Trophoblast cell (in vitro differentiated cells and primary cell): Measurements from ENCODE around the gene OPCML.

Experiments
- DNase-seq, 2 donors: peaks; one replicate each; pipeline ENCODE4 v3.0.0-alpha.2; 2016
- H2AFZ ChIP-seq: 2 replicates; pipeline ENCODE4 v1.6.1; 2013; ENCODE audit warnings: low read length, moderate library complexity, mild to moderate bottlenecking; ENCODE audit not compliant: insufficient read depth, poor library complexity
- H2AK5ac ChIP-seq: 2 replicates; pipeline ENCODE4 v1.6.1; 2013; ENCODE audit warnings: mild to moderate bottlenecking, low read length
- H2BK120ac ChIP-seq: 2 replicates; pipeline ENCODE4 v1.6.1; 2013; ENCODE audit warnings: low read length, mild to moderate bottlenecking, moderate library complexity; ENCODE audit not compliant: insufficient read depth, poor library complexity
- H2BK12ac ChIP-seq: 2 replicates; pipeline ENCODE4 v1.6.1; 2013; ENCODE audit warnings: mild to moderate bottlenecking, low read length, moderate library complexity
- H2BK5ac ChIP-seq: 2 replicates; pipeline ENCODE4 v1.6.1; 2013; ENCODE audit warnings: low read length, low read depth, moderate library complexity, mild to moderate bottlenecking; ENCODE audit not compliant: poor library complexity
- H3K14ac ChIP-seq: 2 replicates; pipeline ENCODE4 v1.6.1; 2013; ENCODE audit warnings: mild to moderate bottlenecking, low read length
- H3K18ac ChIP-seq: 2 replicates; pipeline ENCODE4 v1.6.1; 2013; ENCODE audit warnings: mild to moderate bottlenecking, low read length
- H3K23ac ChIP-seq: 2 replicates; pipeline ENCODE4 v1.6.1; 2013; ENCODE audit warnings: low read length
- H3K27ac ChIP-seq: 2 replicates; pipeline ENCODE4 v1.5.1; 2013; ENCODE audit warnings: low read depth, mild to moderate bottlenecking, inconsistent platforms, low read length, moderate library complexity
- H3K27me3 ChIP-seq: 2 replicates; pipeline ENCODE4 v1.6.1; 2013; ENCODE audit warnings: inconsistent platforms, mild to moderate bottlenecking, low read length, moderate library complexity; ENCODE audit not compliant: insufficient read depth
- H3K36me3 ChIP-seq, 2 experiments: 1 replicate in 1 of 2; 2 replicates in 1 of 2; pipeline ENCODE4 v1.6.1; 2013; ENCODE audit warnings: low read length in 2 of 2, mild to moderate bottlenecking in 2 of 2, moderate library complexity in 1 of 2; ENCODE audit not compliant: insufficient read depth in 2 of 2, control insufficient read depth in 1 of 2
- H3K4ac ChIP-seq: 2 replicates; pipeline ENCODE4 v1.6.1; 2013; ENCODE audit warnings: low read depth, mild to moderate bottlenecking, low read length, moderate library complexity
- H3K4me1 ChIP-seq, 2 experiments: 1 replicate in 1 of 2; 2 replicates in 1 of 2; pipeline ENCODE4 v1.6.1; 2013; ENCODE audit warnings: low read length in 2 of 2, mild to moderate bottlenecking in 2 of 2, moderate library complexity in 1 of 2; ENCODE audit not compliant: insufficient read depth in 2 of 2, control insufficient read depth in 1 of 2
- H3K4me2 ChIP-seq: 2 replicates; pipeline ENCODE4 v1.6.1; 2013; ENCODE audit warnings: inconsistent platforms, mild to moderate bottlenecking, low read length, moderate library complexity
- H3K4me3 ChIP-seq: 2 replicates; pipeline ENCODE4 v1.5.1; 2013; ENCODE audit warnings: mild to moderate bottlenecking, low read depth, low read length, inconsistent platforms
- H3K79me1 ChIP-seq: one replicate; pipeline ENCODE4 v1.6.1; 2013; ENCODE audit warnings: low read length
- H3K79me2 ChIP-seq: 2 replicates; pipeline ENCODE4 v1.6.1; 2013; ENCODE audit warnings: low read length, mild to moderate bottlenecking; ENCODE audit not compliant: control insufficient read depth, insufficient read depth, poor library complexity
- H3K9ac ChIP-seq: 2 replicates; pipeline ENCODE4 v1.6.1; 2013; ENCODE audit warnings: mild to moderate bottlenecking, low read length
- H3K9me3 ChIP-seq: 2 replicates; pipeline ENCODE4 v1.6.1; 2013; ENCODE audit warnings: low read depth, mild to moderate bottlenecking, control low read depth, inconsistent platforms, low read length; ENCODE audit not compliant: insufficient read depth
- H4K12ac ChIP-seq: 2 replicates; pipeline ENCODE4 v1.6.1; 2013; ENCODE audit warnings: low read depth, mild to moderate bottlenecking, low read length, moderate library complexity
- H4K8ac ChIP-seq: 2 replicates; pipeline ENCODE4 v1.6.1; 2013; ENCODE audit warnings: low read depth, mild to moderate bottlenecking, low read length, moderate library complexity
- H4K91ac ChIP-seq: one replicate; pipeline ENCODE4 v1.6.1; 2013; ENCODE audit warnings: low read depth, mild to moderate bottlenecking, low read length, moderate library complexity
- WGBS: extraction: QIAGEN DNeasy Blood & Tissue Kit; methylation state at CpG from one replicate; pipeline ENCODE4 v1.1.7; 2013; ENCODE audit warnings: missing lambda C conversion rate; ENCODE audit not compliant: insufficient read length, insufficient coverage; ENCODE audit errors: extremely low coverage; 5-methylcytosine and 5-hydroxymethylcytosine counted together

The OPCML gene

GRCh38 chr11:133541021-133541719 lies 8.9 kb upstream of the OPCML start:
- H3K23ac ChIP-seq: no peak overlapping the region
- H3K36me3 ChIP-seq: no peaks in the 10 kb centered on the region
- no peaks in the 10 kb centered on the region for H3K79me1 ChIP-seq
- no peak overlapping the region for H4K8ac ChIP-seq
- H3K18ac ChIP-seq: no peak overlapping the region
- no peaks in the 10 kb centered on the region for H3K9me3 ChIP-seq
- H3K14ac ChIP-seq: no peak overlapping the region
- H3K27ac ChIP-seq: no peak overlapping the region
- no peaks in the 10 kb centered on the region for H3K79me2 ChIP-seq
- no peak overlapping the region for H4K12ac ChIP-seq
- no peak overlapping the region for H3K9ac ChIP-seq
- no peak overlapping the region for H3K4ac ChIP-seq
- H2BK120ac ChIP-seq: no peak overlapping the region
- no peak overlapping the region for H2AK5ac ChIP-seq
- no peak for DNase-seq
- H3K4me3 ChIP-seq: no peak overlapping the region
- no peaks in the 10 kb centered on the region for H3K27me3 ChIP-seq
- no peak overlapping the region for H2AFZ ChIP-seq
- H3K4me2 ChIP-seq: no peak overlapping the region
- H2BK5ac ChIP-seq: no peak overlapping the region
- H2BK12ac ChIP-seq: no peak overlapping the region
- H3K4me1 ChIP-seq: peaks cover 3 to 4% of the 10 kb centered on the region in 2 experiments
- no peak overlapping the region for H4K91ac ChIP-seq
- WGBS: no CpG with 5 or more reads among the region's 10 CpGs

GRCh38 chr11:133536198-133536597 lies 3.9 kb upstream of the OPCML start:
- Histone ChIP-seq H3K79me2 (no peaks in the 10 kb centered on the region), H2AK5ac (no peak overlapping the region), H3K9ac (no peak overlapping the region), H2BK120ac (no peak overlapping the region), H3K27me3 (peaks cover 19% of the 10 kb centered on the region), H3K4ac (no peak overlapping the region), H4K8ac (no peak overlapping the region), H3K27ac (no peak overlapping the region), H3K18ac (no peak overlapping the region), H2BK5ac (no peak overlapping the region), H3K4me3 (no peak overlapping the region), H4K12ac (no peak overlapping the region), H2BK12ac (no peak overlapping the region), H3K79me1 (no peaks in the 10 kb centered on the region), H3K36me3 (no peaks in the 10 kb centered on the region), H3K4me1 (peaks cover 0 to 3% of the 10 kb centered on the region in 2 experiments), H3K4me2 (no peak overlapping the region), H3K14ac (no peak overlapping the region), H3K9me3 (peaks cover 3% of the 10 kb centered on the region), H2AFZ (no peak overlapping the region), H3K23ac (no peak overlapping the region), H4K91ac (no peak overlapping the region)
- no peak for DNase-seq
- WGBS: no CpG with 5 or more reads among the region's 1 CpG

- Histone ChIP-seq H3K9ac (no peak overlapping the region), H4K91ac (no peak overlapping the region), H2BK5ac (no peak overlapping the region), H2AFZ (no peak overlapping the region), H3K36me3 (no peaks in the 10 kb centered on the region), H3K18ac (no peak overlapping the region), H3K27ac (no peak overlapping the region), H3K4ac (no peak overlapping the region), H3K4me1 (peaks cover 0 to 3% of the 10 kb centered on the region in 2 experiments), H2BK12ac (no peak overlapping the region), H3K79me1 (no peaks in the 10 kb centered on the region), H3K14ac (no peak overlapping the region), H3K23ac (no peak overlapping the region), H3K27me3 (peaks cover 27% of the 10 kb centered on the region), H3K4me3 (no peak overlapping the region), H3K79me2 (no peaks in the 10 kb centered on the region), H2BK120ac (no peak overlapping the region), H3K4me2 (no peak overlapping the region), H4K8ac (no peak overlapping the region), H3K9me3 (peaks cover 5% of the 10 kb centered on the region), H4K12ac (no peak overlapping the region), H2AK5ac (no peak overlapping the region)
- WGBS: no CpG with 5 or more reads among the region's 6 CpGs
- no peak for DNase-seq
These were observed 904 bp upstream of the OPCML start for GRCh38 chr11:133533205-133533604.

DNA sequence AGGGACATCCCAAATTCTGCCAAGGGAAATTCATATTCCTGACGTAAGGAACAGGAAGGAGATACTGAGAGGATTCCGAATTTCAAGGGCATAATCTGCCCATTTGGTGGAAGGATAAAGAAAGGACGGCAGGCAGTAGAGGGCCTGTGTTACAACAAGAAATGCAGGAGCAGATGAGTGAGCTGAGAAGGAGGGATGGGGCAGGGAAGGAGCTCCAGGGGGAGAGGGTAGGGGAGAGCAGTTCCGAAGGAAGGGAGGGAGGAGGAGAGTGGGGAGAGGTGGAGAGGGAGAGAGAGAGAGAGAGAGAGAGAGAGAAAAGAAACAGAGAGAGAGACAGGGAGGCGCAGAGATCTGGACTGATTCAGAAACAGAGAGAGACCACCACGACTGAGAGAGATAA lies 843 bp downstream of the OPCML start:
- Histone ChIP-seq H2BK5ac (no peak overlapping the region), H3K4ac (no peak overlapping the region), H2BK120ac (no peak overlapping the region), H2AFZ (no peak overlapping the region), H3K14ac (no peak overlapping the region), H2AK5ac (no peak overlapping the region), H3K4me3 (no peak overlapping the region), H3K36me3 (no peaks in the 10 kb centered on the region), H3K27ac (no peak overlapping the region), H4K12ac (no peak overlapping the region), H3K18ac (no peak overlapping the region), H3K79me1 (no peaks in the 10 kb centered on the region), H2BK12ac (no peak overlapping the region), H3K79me2 (no peaks in the 10 kb centered on the region), H4K8ac (no peak overlapping the region), H4K91ac (no peak overlapping the region), H3K9me3 (peaks cover 5% of the 10 kb centered on the region), H3K4me2 (no peak overlapping the region), H3K27me3 (peaks cover 27% of the 10 kb centered on the region), H3K4me1 (peaks cover 0 to 3% of the 10 kb centered on the region in 2 experiments), H3K9ac (no peak overlapping the region), H3K23ac (no peak overlapping the region)
- DNase-seq: no peak
- WGBS: no CpG with 5 or more reads among the region's 6 CpGs
